IMR-90 (cell line): ENCODE measurements around the gene SPC25. TPM values are rescaled to one million over a fixed set of nuclear protein-coding genes. Genes with fewer than 3 reads are reported as not detected.

Source experiments
- ATAC-seq: fragments of 200-7000 bp; cut with Tn5 transposase; 2 replicates; pipeline ENCODE4 v1.9.1; 2020; ENCODE audit warnings: low read depth, mild to moderate bottlenecking, moderate library complexity
- Bru-seq: library from RNA; stranded (reverse); fragments of 400-500 nt; gene quantifications from one replicate; lab custom pipeline; 2021; lab: Mats Ljungman, UMichigan
- BruChase-seq, 2 experiments: library from RNA; stranded (reverse); fragments of 400-500 nt; gene quantifications; one replicate each; lab custom pipeline; 2021; lab: Mats Ljungman, UMichigan
- BruUV-seq: library from RNA; stranded (reverse); fragments of 400-500 nt; replicated peaks from 2 replicates; lab custom pipeline; 2021; lab: Mats Ljungman, UMichigan
- CTCF ChIA-PET: fragments of 300-600 bp; formaldehyde crosslinking; extraction: SDS; loops from one replicate; lab custom pipeline; 2021; ENCODE audit warnings: antibody characterized with exemption; lab: Yijun Ruan, JAX
- POLR2A ChIA-PET: fragments of 300-600 bp; sonication (Branson Sonifier 250); formaldehyde crosslinking; loops from one replicate; lab custom pipeline; 2022; ENCODE audit warnings: antibody characterized with exemption; ENCODE audit not compliant: unreplicated experiment; lab: Charles Lee
- DNase-seq: peaks from one replicate; pipeline ENCODE4 v3.0.0; 2013
- H2AFZ ChIP-seq: replicated peaks from 2 replicates; pipeline ENCODE3; 2013; ENCODE audit warnings: low read length, mild to moderate bottlenecking; ENCODE audit not compliant: poor library complexity
- H2AK5ac ChIP-seq: 2 replicates; pipeline ENCODE4 v1.6.1; 2013; ENCODE audit warnings: low read depth, low read length, inconsistent platforms
- H2AK9ac ChIP-seq: replicated peaks from 2 replicates; pipeline ENCODE3; 2013; ENCODE audit warnings: mild to moderate bottlenecking, low read depth, low read length, moderate library complexity; ENCODE audit not compliant: poor library complexity
- H2BK120ac ChIP-seq: 2 replicates; pipeline ENCODE4 v1.6.1; 2013; ENCODE audit warnings: low read depth, low read length, inconsistent platforms
- H2BK15ac ChIP-seq: 3 replicates; pipeline ENCODE4 v1.6.1; 2013; ENCODE audit warnings: low read depth, low read length, inconsistent platforms
- H2BK20ac ChIP-seq: 2 replicates; pipeline ENCODE4 v1.6.1; 2013; ENCODE audit warnings: low read depth, mild to moderate bottlenecking, inconsistent platforms, low read length, moderate library complexity
- H2BK5ac ChIP-seq: 2 replicates; pipeline ENCODE4 v1.6.1; 2013; ENCODE audit warnings: mild to moderate bottlenecking, low read depth, low read length, inconsistent platforms; ENCODE audit not compliant: poor library complexity, severe bottlenecking
- H3K14ac ChIP-seq: replicated peaks from 2 replicates; pipeline ENCODE4 v1.6.1; 2013; ENCODE audit warnings: low read depth, low read length, inconsistent platforms
- H3K18ac ChIP-seq: 2 replicates; pipeline ENCODE4 v1.6.1; 2013; ENCODE audit warnings: low read depth, low read length, control low read depth
- H3K23ac ChIP-seq: 2 replicates; pipeline ENCODE4 v1.6.1; 2013; ENCODE audit warnings: low read depth, low read length, inconsistent platforms
- H3K27ac ChIP-seq: 2 replicates; pipeline ENCODE4 v1.5.1; 2013; ENCODE audit warnings: mild to moderate bottlenecking, control low read depth, low read length; ENCODE audit not compliant: insufficient read depth
- H3K27me3 ChIP-seq: 2 replicates; pipeline ENCODE4 v1.6.1; 2013; ENCODE audit warnings: low read length; ENCODE audit not compliant: control insufficient read depth, insufficient read depth
- H3K36me3 ChIP-seq: 2 replicates; pipeline ENCODE4 v1.6.1; 2013; ENCODE audit warnings: low read length, mixed read lengths; ENCODE audit not compliant: control insufficient read depth, insufficient read depth
- H3K4ac ChIP-seq: 2 replicates; pipeline ENCODE4 v1.6.1; 2013; ENCODE audit warnings: low read depth, low read length, inconsistent platforms
- H3K4me1 ChIP-seq: 2 replicates; pipeline ENCODE4 v1.6.1; 2013; ENCODE audit warnings: low read length, mixed read lengths; ENCODE audit not compliant: control insufficient read depth, insufficient read depth
- H3K4me2 ChIP-seq: 2 replicates; pipeline ENCODE4 v1.6.1; 2013; ENCODE audit warnings: low read depth, mild to moderate bottlenecking, control low read depth, low read length, moderate library complexity
- H3K4me3 ChIP-seq: 2 replicates; pipeline ENCODE4 v1.5.1; 2013; ENCODE audit warnings: low read depth, mild to moderate bottlenecking, control low read depth, low read length, moderate library complexity; ENCODE audit not compliant: insufficient read depth
- H3K56ac ChIP-seq: 2 replicates; pipeline ENCODE4 v1.6.1; 2013; ENCODE audit warnings: low read length, inconsistent platforms; ENCODE audit not compliant: insufficient read depth; ENCODE audit errors: extremely low read depth
- H3K79me1 ChIP-seq, 2 experiments: 2 replicates each; pipeline ENCODE4 v1.6.1; 2013; ENCODE audit warnings: low read length in 2 of 2, inconsistent platforms in 1 of 2, low read depth in 1 of 2
- H3K9ac ChIP-seq: 2 replicates; pipeline ENCODE4 v1.6.1; 2013; ENCODE audit warnings: low read depth, low read length, control low read depth
- H3K9me1 ChIP-seq: 2 replicates; pipeline ENCODE4 v1.6.1; 2013; ENCODE audit warnings: low read length, inconsistent platforms; ENCODE audit not compliant: insufficient read depth
- H3K9me3 ChIP-seq: 2 replicates; pipeline ENCODE4 v1.6.1; 2013; ENCODE audit warnings: low read length; ENCODE audit not compliant: control insufficient read depth, insufficient read depth
- H4K20me1 ChIP-seq: 2 replicates; pipeline ENCODE4 v1.6.1; 2013; ENCODE audit warnings: low read length, inconsistent platforms; ENCODE audit not compliant: insufficient read depth
- H4K5ac ChIP-seq: 2 replicates; pipeline ENCODE4 v1.6.1; 2013; ENCODE audit warnings: mild to moderate bottlenecking, low read depth, low read length, control low read depth
- H4K8ac ChIP-seq, 2 experiments: 2 replicates each; pipeline ENCODE4 v1.6.1; 2013; ENCODE audit warnings: low read depth in 2 of 2, low read length in 2 of 2, control low read depth in 1 of 2, inconsistent platforms in 1 of 2
- H4K91ac ChIP-seq: 2 replicates; pipeline ENCODE4 v1.6.1; 2013; ENCODE audit warnings: low read depth, low read length, inconsistent platforms; ENCODE audit not compliant: insufficient read depth
- CEBPB ChIP-seq: IDR thresholded peaks from 2 replicates; pipeline ENCODE4 v1.6.1; 2012; ENCODE audit warnings: low read depth, low read length, improper control_type of control experiment
- CHD1 ChIP-seq: IDR thresholded peaks from 2 replicates; pipeline ENCODE4 v1.6.1; 2012; ENCODE audit warnings: low read depth, low read length, improper control_type of control experiment
- FOS ChIP-seq: fragments of 150-350 bp; IDR thresholded peaks from 2 replicates; pipeline ENCODE4 v1.6.1; 2016; ENCODE audit warnings: low read depth, low read length
- MAFK ChIP-seq: IDR thresholded peaks from 2 replicates; pipeline ENCODE4 v1.6.1; 2012; ENCODE audit warnings: low read depth, low read length, improper control_type of control experiment
- MXI1 ChIP-seq: IDR thresholded peaks from 2 replicates; pipeline ENCODE4 v1.6.1; 2012; ENCODE audit warnings: low read depth, mild to moderate bottlenecking, low read length, moderate library complexity, borderline replicate concordance
- POLR2A ChIP-seq: IDR thresholded peaks from 2 replicates; pipeline ENCODE4 v1.6.1; 2012; ENCODE audit warnings: mild to moderate bottlenecking, low read depth, low read length
- WGBS, 2 experiments: methylation state at CpG; one replicate each; pipeline versions ENCODE4 v1.1.5 to v1.1.7; 2013; ENCODE audit warnings: missing lambda C conversion rate in 2 of 2; ENCODE audit not compliant: insufficient read length in 1 of 2; ENCODE audit errors: extremely low coverage in 2 of 2; 5-methylcytosine and 5-hydroxymethylcytosine counted together
- dilution Hi-C: fragments of 300-500 bp; cut with HindIII; formaldehyde crosslinking; loops from one replicate; pipeline ENCODE4 v1.14.3; 2018; ENCODE audit warnings: low sequenced_read_pairs; ENCODE audit not compliant: unreplicated experiment
- in situ Hi-C: fragments of 300-500 bp; cut with MboI; formaldehyde crosslinking; loops from 3 replicates; pipeline ENCODE4 v1.14.3; 2019; ENCODE audit warnings: low sequenced_read_pairs, inconsistent platforms, mixed read lengths
- intact Hi-C: fragments of 100-400 bp; cut with micrococcal nuclease; formaldehyde crosslinking; loops from 2 replicates; pipeline ENCODE4 v1.10.0; 2022
- long read RNA-seq: library from polyadenylated mRNA; unstranded; transcript quantifications from one replicate; pipeline ENCODE4 v2.0.0, GENCODE V29; 2021; ENCODE audit not compliant: unreplicated experiment
- polyA plus RNA-seq, 3 experiments: library from polyadenylated mRNA; depleted of rRNA; stranded (reverse); fragments of >200 nt; gene quantifications; 2 replicates each; pipeline ENCODE4 v1.2.3, GENCODE V29; 2012; ENCODE audit warnings: low replicate concordance in 1 of 3
- total RNA-seq: library from RNA; depleted of rRNA; stranded (reverse); fragments of >200 nt; gene quantifications from 2 replicates; pipeline ENCODE4 v1.2.3, GENCODE V29; 2012; rRNA removed
- TF ChIP-seq, protein P1 (sequence below): conservative IDR thresholded peaks from 2 replicates; pipeline ENCODE4 v1.5.1; 2012; ENCODE audit warnings: mild to moderate bottlenecking, low read depth, low read length, improper control_type of control experiment

Gene SPC25, protein sequence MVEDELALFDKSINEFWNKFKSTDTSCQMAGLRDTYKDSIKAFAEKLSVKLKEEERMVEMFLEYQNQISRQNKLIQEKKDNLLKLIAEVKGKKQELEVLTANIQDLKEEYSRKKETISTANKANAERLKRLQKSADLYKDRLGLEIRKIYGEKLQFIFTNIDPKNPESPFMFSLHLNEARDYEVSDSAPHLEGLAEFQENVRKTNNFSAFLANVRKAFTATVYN
- total RNA-seq (2.0 and 5.6 TPM in 2 replicates), polyA plus RNA-seq (2012; rRNA removed) (5.8 and 7.1 TPM in 2 replicates), Bru-seq, nascent RNA (percentile 47 among the genes with signal in this experiment), BruChase-seq, experiment 1, labeled RNA remaining after a 6-hour chase (percentile 36 among the genes with signal in this experiment), BruChase-seq, experiment 2, labeled RNA remaining after a 2-hour chase (percentile 39 among the genes with signal in this experiment)
- polyA plus RNA-seq (2012; cell fraction: cytosol; rRNA removed) = 0.67 and 1.5 TPM in 2 replicates
- 0.13 and 0.89 TPM in 2 replicates for polyA plus RNA-seq (2012; cell fraction: nucleus; rRNA removed; ENCODE audit: low replicate concordance)
- long read RNA-seq, partial matches to known transcripts = 0 of 3 reads
- long read RNA-seq, other reads (novel, unspliced or antisense) = 1 of 3 reads

DNA sequence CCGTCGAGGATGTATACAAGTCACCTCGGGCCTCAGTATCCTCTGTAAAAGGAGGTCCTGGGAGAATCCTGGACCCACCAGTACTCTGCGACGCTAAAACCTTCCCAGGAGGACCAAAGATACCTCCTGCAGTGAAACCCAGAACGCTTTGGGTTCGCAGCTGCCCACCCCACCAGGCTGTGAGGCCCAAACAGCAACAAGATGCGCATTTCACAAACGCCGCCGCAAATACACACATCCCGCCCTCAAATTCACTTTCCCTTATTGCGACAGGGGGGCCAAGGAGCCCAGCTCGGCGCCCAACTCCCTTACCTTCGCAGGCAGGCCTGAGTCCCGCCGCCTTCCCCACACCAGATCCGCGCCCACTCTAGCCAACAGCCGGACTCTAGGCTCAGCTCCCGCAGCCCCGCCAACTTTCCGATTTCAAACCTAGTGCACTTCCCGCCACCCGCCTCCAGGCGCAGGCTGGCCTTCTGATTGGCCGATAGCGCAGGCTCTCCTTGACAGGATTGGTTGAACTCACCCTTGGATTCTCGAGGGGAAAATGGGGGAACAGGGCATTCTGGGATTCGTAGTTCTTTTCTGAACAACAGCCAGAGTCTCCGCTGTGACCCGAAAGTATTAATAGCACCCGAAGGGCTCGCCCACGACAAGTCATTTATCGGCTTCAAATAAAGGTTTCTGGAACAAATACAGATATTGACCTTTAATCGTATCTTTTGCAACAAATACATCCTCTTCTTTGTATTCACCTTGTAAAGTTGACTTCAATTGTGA, at the start of gene SPC25:
Gene SPC25, minus strand, starts transcription at position 425 of the 777 bp plus-strand sequence. CDS start 911 bp downstream, outside the sequence.
- Histone ChIP-seq H3K4ac (no peak within 1 kb of the TSS; the same call in none of the 2 replicates), H3K9ac (peak within 1 kb of the TSS; percentile 40; the same call in 1 of the 2 replicates), H2BK5ac (no peak within 1 kb of the TSS), H3K18ac (no peak within 1 kb of the TSS), H4K5ac (no peak within 1 kb of the TSS), H3K79me1 (peaks cover 7 to 10% of the 10 kb centered on the region in 2 experiments; a peak in 3 of 4 replicates), H3K4me2 (peak within 1 kb of the TSS; percentile 86), H3K14ac (no peak within 1 kb of the TSS), H3K4me1 (no peaks in the 10 kb centered on the region), H2BK15ac (no peak within 1 kb of the TSS), H3K9me1 (no peaks in the 10 kb centered on the region), H3K56ac (no peak within 1 kb of the TSS; the same call in 1 of the 2 replicates), H3K4me3 (peak within 1 kb of the TSS; percentile 77), H4K91ac (no peak within 1 kb of the TSS; the same call in 1 of the 2 replicates), H2BK120ac (no peak within 1 kb of the TSS), H3K9me3 (no peaks in the 10 kb centered on the region), H2AK9ac (peak within 1 kb of the TSS; percentile 94), H4K8ac (peak within 1 kb of the TSS; percentile 10 to 37; a peak in 1 of 4 replicates), H4K20me1 (no peaks in the 10 kb centered on the region), H2AFZ (peak within 1 kb of the TSS; percentile 97), H3K27ac (peak within 1 kb of the TSS; percentile 21; the same call in 1 of the 2 replicates), H2AK5ac (no peak within 1 kb of the TSS), H3K27me3 (peaks cover 3% of the 10 kb centered on the region; the same call in 1 of the 2 replicates), H3K36me3 (no peaks in the 10 kb centered on the region), H3K23ac (no peak within 1 kb of the TSS), H2BK20ac (no peak within 1 kb of the TSS)
- BruUV-seq = no TSS peak
- dilution Hi-C loops = no loop called here
- TF ChIP-seq FOS (peak; percentile 71; the same call in 1 of the 2 replicates), MAFK (no peak), CEBPB (peak; percentile 41; the same call in 1 of the 2 replicates), CHD1 (no peak), POLR2A (no peak), MXI1 (0 out of 2 replicates have a peak, but pooled peaks have one; percentile 27)
- TF ChIP-seq, protein P1, sequence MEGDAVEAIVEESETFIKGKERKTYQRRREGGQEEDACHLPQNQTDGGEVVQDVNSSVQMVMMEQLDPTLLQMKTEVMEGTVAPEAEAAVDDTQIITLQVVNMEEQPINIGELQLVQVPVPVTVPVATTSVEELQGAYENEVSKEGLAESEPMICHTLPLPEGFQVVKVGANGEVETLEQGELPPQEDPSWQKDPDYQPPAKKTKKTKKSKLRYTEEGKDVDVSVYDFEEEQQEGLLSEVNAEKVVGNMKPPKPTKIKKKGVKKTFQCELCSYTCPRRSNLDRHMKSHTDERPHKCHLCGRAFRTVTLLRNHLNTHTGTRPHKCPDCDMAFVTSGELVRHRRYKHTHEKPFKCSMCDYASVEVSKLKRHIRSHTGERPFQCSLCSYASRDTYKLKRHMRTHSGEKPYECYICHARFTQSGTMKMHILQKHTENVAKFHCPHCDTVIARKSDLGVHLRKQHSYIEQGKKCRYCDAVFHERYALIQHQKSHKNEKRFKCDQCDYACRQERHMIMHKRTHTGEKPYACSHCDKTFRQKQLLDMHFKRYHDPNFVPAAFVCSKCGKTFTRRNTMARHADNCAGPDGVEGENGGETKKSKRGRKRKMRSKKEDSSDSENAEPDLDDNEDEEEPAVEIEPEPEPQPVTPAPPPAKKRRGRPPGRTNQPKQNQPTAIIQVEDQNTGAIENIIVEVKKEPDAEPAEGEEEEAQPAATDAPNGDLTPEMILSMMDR = no peak
- ChIA-PET POLR2A (no interaction called here), CTCF (no interaction called here)
- 0% methylated on average over 4 of the region's 38 CpGs; no CpG with 5 or more reads in 1 of the 2 experiments for WGBS, 2 experiments
- ATAC-seq (peak; percentile 100), DNase-seq (peak; percentile 85)
- intact Hi-C loops = no loop called here
- in situ Hi-C loops = loop anchor here (25.0 kb wide), 1 partner anchor 753 kb away; no protein-coding TSS in a partner anchor
